Measurements from ENCODE around the gene CACNA2D4.

DNA sequence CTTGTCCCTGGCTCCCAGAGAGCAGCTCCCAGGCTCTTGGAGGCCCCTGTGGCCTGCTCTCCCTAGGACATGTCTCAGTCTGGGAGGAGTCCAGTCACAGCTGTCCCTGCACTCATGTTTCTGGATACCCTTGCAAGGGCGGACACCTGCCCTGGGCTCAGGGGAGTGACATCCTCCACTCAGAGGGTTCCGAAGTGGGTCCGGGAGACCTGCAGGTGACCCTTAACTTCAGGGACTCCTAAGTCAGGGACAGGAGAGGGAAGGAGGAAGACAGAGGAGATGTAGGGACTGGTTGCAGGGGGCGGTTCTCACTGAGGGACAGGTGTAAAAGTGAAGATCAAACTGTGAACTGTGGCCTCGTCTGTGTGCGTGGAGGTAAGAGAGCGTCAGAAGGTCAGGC lies 37.6 kb downstream of the CACNA2D4 start:
- TF ChIP-seq POLR2AphosphoS5 (IDR thresholded peaks at IDR 0.05; ENCODE audit: low read depth, low read length) (no peak), POLR2A (IDR thresholded peaks at IDR 0.05; ENCODE audit: low read depth, low read length) (no peak), TAF1 (IDR thresholded peaks at IDR 0.05; ENCODE audit: low read depth, low read length) (no peak)

Measured in GM12891 (cell line).